Measurements from ENCODE around the gene PRKACG.
"Not testable (repeated sequence)": the region's sequence is repeated elsewhere in the genome, so short reads cannot be mapped to it uniquely, and the experiment has no call there.

Gene PRKACG

GRCh38 chr9:69014013-69014412, at the start of gene PRKACG:
PRKACG (minus strand) TSS chr9:69014113; CDS start chr9:69014092, 21 bp downstream.
- no peak for DNase-seq

GRCh38 chr9:69062195-69062594, 48.3 kb upstream of the PRKACG start:
- DNase-seq: no peak

GRCh38 chr9:69060766-69061165, 46.9 kb upstream of the PRKACG start:
- DNase-seq: no peak

GRCh38 chr9:69058101-69058500, 44.2 kb upstream of the PRKACG start:
- DNase-seq: no peak

- no peak for DNase-seq
Observed at GRCh38 chr9:69056191-69056815, 42.4 kb upstream of the PRKACG start.

GRCh38 chr9:69054989-69055388, 41.1 kb upstream of the PRKACG start:
- DNase-seq: no peak

- DNase-seq: not testable (repeated sequence)
Observed at GRCh38 chr9:69050936-69051335, 37.0 kb upstream of the PRKACG start.

- no peak for DNase-seq
Observed at GRCh38 chr9:69049094-69049493, 35.2 kb upstream of the PRKACG start.

GRCh38 chr9:69047371-69047770, 33.5 kb upstream of the PRKACG start:
- no peak for DNase-seq

GRCh38 chr9:69046723-69047122, 32.8 kb upstream of the PRKACG start:
- DNase-seq: no peak

- no peak for DNase-seq
Observed at GRCh38 chr9:69045821-69046220, 31.9 kb upstream of the PRKACG start.

- no peak for DNase-seq
Observed at GRCh38 chr9:69044240-69045219, 30.6 kb upstream of the PRKACG start.

GRCh38 chr9:69040646-69041045, 26.7 kb upstream of the PRKACG start:
- DNase-seq: no peak

- DNase-seq: no peak
Observed at GRCh38 chr9:69036799-69037198, 22.9 kb upstream of the PRKACG start.

- DNase-seq: peak in 1 of 6 experiments; percentile 20
Observed at GRCh38 chr9:69036309-69036708, 22.4 kb upstream of the PRKACG start.

GRCh38 chr9:69035438-69036308, 21.8 kb upstream of the PRKACG start, which contains the start of gene FXN:
FXN (plus strand) TSS chr9:69035752; CDS start chr9:69035783, 31 bp downstream.
- peak; percentile 53 to 85 (median 73) for DNase-seq

- no peak for DNase-seq
Observed at GRCh38 chr9:69034071-69034470, 20.2 kb upstream of the PRKACG start.

- no peak for DNase-seq
Observed at GRCh38 chr9:69030851-69031645, 17.1 kb upstream of the PRKACG start.

GRCh38 chr9:69029535-69029934, 15.6 kb upstream of the PRKACG start:
- DNase-seq: no peak

GRCh38 chr9:69028754-69029153, 14.8 kb upstream of the PRKACG start:
- peak in 5 of 6 experiments; percentile 5 to 79 (median 70) for DNase-seq

GRCh38 chr9:69027355-69028097, 13.6 kb upstream of the PRKACG start:
- DNase-seq: peak in 5 of 6 experiments; percentile 4 to 76 (median 16)

Measured in stimulated activated naive CD4-positive, alpha-beta T cell (primary cell).